ENCODE data around the gene LRP4.

The LRP4 gene

GRCh38 chr11:46879056-46879585 lies 39.2 kb downstream of the LRP4 start:
- ChIA-PET POLR2A (interaction anchor here (0.6 kb wide), 1 partner anchor 286 kb away, joined by 4 read pairs; no protein-coding TSS in a partner anchor), CTCF (interaction anchor here (1.5 to 11.4 kb wide), 3 partner anchors 37 to 284 kb away, joined by 3 to 181 read pairs (median 106); no protein-coding TSS in a partner anchor)
- no peak for DNase-seq (ENCODE audit: low read depth, low spot score)
- TF ChIP-seq CTCF (IDR thresholded peaks at IDR 0.05; ENCODE audit: insufficient read depth, low read length, missing control alignments), result no peak
- H3K4me3 ChIP-seq (ENCODE audit: low read depth, low read length), result no peak overlapping the region

GRCh38 chr11:46877580-46877979 lies 40.8 kb downstream of the LRP4 start:
- H3K4me3 ChIP-seq (ENCODE audit: low read depth, low read length), result no peak overlapping the region
- TF ChIP-seq CTCF (IDR thresholded peaks at IDR 0.05; ENCODE audit: insufficient read depth, low read length, missing control alignments), result no peak
- ChIA-PET POLR2A (no interaction called here), CTCF (interaction anchor here (0.8 to 2.9 kb wide), 4 partner anchors 12 to 283 kb away, joined by 3 to 12 read pairs (median 3); no protein-coding TSS in a partner anchor)
- no peak for DNase-seq (ENCODE audit: low read depth, low spot score)

- ChIA-PET CTCF (interaction anchor here (1.1 to 2.9 kb wide), 4 partner anchors 274 to 286 kb away, joined by 3 to 12 read pairs (median 4); no protein-coding TSS in a partner anchor), POLR2A (no interaction called here)
- H3K4me3 ChIP-seq (ENCODE audit: low read depth, low read length), result no peak overlapping the region
- no peak for DNase-seq (ENCODE audit: low read depth, low spot score)
- no peak for TF ChIP-seq CTCF (IDR thresholded peaks at IDR 0.05; ENCODE audit: insufficient read depth, low read length, missing control alignments)
Measured at GRCh38 chr11:46876471-46876870, 41.9 kb downstream of the LRP4 start.

- CTCF ChIA-PET, result interaction anchor here (1.0 to 1.1 kb wide), 3 partner anchors 9 to 279 kb away, joined by 3 to 4 read pairs (median 3); no protein-coding TSS in a partner anchor
- TF ChIP-seq CTCF (IDR thresholded peaks at IDR 0.05; ENCODE audit: insufficient read depth, low read length, missing control alignments), result no peak
- DNase-seq (ENCODE audit: low read depth, low spot score), result no peak
- no peak overlapping the region for H3K4me3 ChIP-seq (ENCODE audit: low read depth, low read length)
- POLR2A ChIA-PET, result no interaction called here
Measured at GRCh38 chr11:46874586-46874985, 43.8 kb downstream of the LRP4 start.

GRCh38 chr11:46868912-46869311 lies 49.4 kb downstream of the LRP4 start:
- TF ChIP-seq CTCF (IDR thresholded peaks at IDR 0.05; ENCODE audit: insufficient read depth, low read length, missing control alignments), result no peak
- no peak for DNase-seq (ENCODE audit: low read depth, low spot score)
- POLR2A ChIA-PET, result no interaction called here
- CTCF ChIA-PET, result interaction anchor here (2.4 kb wide), 1 partner anchor 293 kb away, joined by 10 read pairs; no protein-coding TSS in a partner anchor
- H3K4me3 ChIP-seq (ENCODE audit: low read depth, low read length), result no peak overlapping the region

- ChIA-PET CTCF (interaction anchor here (0.5 to 2.8 kb wide), 9 partner anchors 9 to 315 kb away, joined by 3 to 9 read pairs (median 3); no protein-coding TSS in a partner anchor), POLR2A (interaction anchor here (1.1 kb wide), 1 partner anchor 238 kb away, joined by 4 read pairs; no protein-coding TSS in a partner anchor)
- peak; percentile 75 for DNase-seq (ENCODE audit: low read depth, low spot score)
- no peak for TF ChIP-seq CTCF (IDR thresholded peaks at IDR 0.05; ENCODE audit: insufficient read depth, low read length, missing control alignments)
- no peak overlapping the region for H3K4me3 ChIP-seq (ENCODE audit: low read depth, low read length)
Measured at GRCh38 chr11:46865340-46865739, 53.0 kb downstream of the LRP4 start.

Data from AG04449 (cell line).